AG04450 (cell line): ENCODE measurements around the gene MPRIP. TPM values are rescaled to one million over a fixed set of nuclear protein-coding genes. Genes with fewer than 3 reads are reported as not detected.

ENCODE experiments used
- CTCF ChIA-PET: fragments of 300-600, 350-600 bp; formaldehyde crosslinking; extraction: SDS; loops from one replicate; lab custom pipeline; 2022; ENCODE audit warnings: antibody characterized with exemption, inconsistent platforms; lab: Charles Lee
- POLR2A ChIA-PET: fragments of 350-600 bp; formaldehyde crosslinking; extraction: SDS; loops from one replicate; lab custom pipeline; 2021; ENCODE audit warnings: antibody characterized with exemption, inconsistent platforms; lab: Yijun Ruan, JAX
- DNase-seq: peaks from one replicate; pipeline ENCODE4 v3.0.0-alpha.2; 2011; ENCODE audit warnings: low read depth, low spot score
- H3K27ac ChIP-seq: one replicate; pipeline ENCODE4 v1.5.1; 2012; ENCODE audit warnings: low read depth, low read length, control low read depth
- H3K27me3 ChIP-seq: one replicate; pipeline ENCODE4 v1.6.0; 2012; ENCODE audit warnings: low read length; ENCODE audit not compliant: control insufficient read depth, insufficient read depth
- H3K4me3 ChIP-seq: 2 replicates; pipeline ENCODE4 v1.5.1; 2011; ENCODE audit warnings: mild to moderate bottlenecking, low read depth, low read length, control low read depth
- H3K9me3 ChIP-seq: 2 replicates; pipeline ENCODE4 v1.5.1; 2012; ENCODE audit warnings: low read length; ENCODE audit not compliant: control insufficient read depth, insufficient read depth
- CTCF ChIP-seq: IDR thresholded peaks from 2 replicates; pipeline ENCODE4 v1.5.1; 2011; ENCODE audit warnings: low read depth, low read length, control low read depth, inconsistent platforms
- polyA plus RNA-seq: library from polyadenylated mRNA; depleted of rRNA; stranded (reverse); fragments of >200 nt; gene quantifications from 2 replicates; pipeline ENCODE4 v1.2.3, GENCODE V29; 2011

Gene MPRIP
- polyA plus RNA-seq, 1 experiment = 95.0 TPM

GRCh38 chr17:17080781-17081180, 38.5 kb downstream of the MPRIP start:
- Histone ChIP-seq H3K27ac (no peak overlapping the region), H3K9me3 (no peaks in the 10 kb centered on the region), H3K27me3 (no peaks in the 10 kb centered on the region), H3K4me3 (no peak overlapping the region)
- TF ChIP-seq CTCF = no peak
- CTCF ChIA-PET = interaction anchor here (0.6 to 1.1 kb wide), 2 partner anchors 13 to 61 kb away, joined by 3 read pairs; no protein-coding TSS in a partner anchor
- POLR2A ChIA-PET = no interaction called here
- no peak for DNase-seq

GRCh38 chr17:17081304-17081940, 39.2 kb downstream of the MPRIP start:
- H3K9me3 ChIP-seq = no peaks in the 10 kb centered on the region
- no peak overlapping the region for H3K4me3 ChIP-seq
- H3K27ac ChIP-seq = no peak overlapping the region
- ChIA-PET POLR2A (no interaction called here), CTCF (interaction anchor here (0.6 to 0.7 kb wide), 2 partner anchors 13 to 181 kb away, joined by 3 to 6 read pairs; no protein-coding TSS in a partner anchor)
- H3K27me3 ChIP-seq = no peaks in the 10 kb centered on the region
- DNase-seq = no peak
- no peak for TF ChIP-seq CTCF

DNA sequence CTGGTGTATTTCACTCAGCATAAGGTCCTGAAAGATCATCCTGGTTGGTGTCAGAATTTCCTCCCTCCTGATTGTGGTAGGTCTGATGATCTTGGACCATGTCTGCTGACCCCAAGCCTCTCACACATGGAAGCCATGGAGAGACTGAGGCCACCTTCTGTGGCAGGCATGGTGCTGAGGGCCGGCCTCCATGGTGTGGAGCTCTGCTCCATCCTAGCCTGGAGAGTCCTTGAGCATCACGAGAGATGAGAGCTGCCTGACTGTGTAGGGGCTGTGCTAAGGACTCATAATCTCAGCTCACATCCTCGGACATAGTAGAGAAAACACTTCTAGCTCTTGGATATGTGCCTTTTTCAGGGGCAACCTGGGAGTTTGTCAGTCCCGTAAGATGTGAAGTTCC, 40.6 kb downstream of the MPRIP start:
- no peak overlapping the region for H3K27ac ChIP-seq
- no peak for TF ChIP-seq CTCF
- no peak for DNase-seq
- POLR2A ChIA-PET = no interaction called here
- no peak overlapping the region for H3K4me3 ChIP-seq
- CTCF ChIA-PET = no interaction called here
- H3K27me3 ChIP-seq = no peaks in the 10 kb centered on the region
- no peaks in the 10 kb centered on the region for H3K9me3 ChIP-seq

DNA sequence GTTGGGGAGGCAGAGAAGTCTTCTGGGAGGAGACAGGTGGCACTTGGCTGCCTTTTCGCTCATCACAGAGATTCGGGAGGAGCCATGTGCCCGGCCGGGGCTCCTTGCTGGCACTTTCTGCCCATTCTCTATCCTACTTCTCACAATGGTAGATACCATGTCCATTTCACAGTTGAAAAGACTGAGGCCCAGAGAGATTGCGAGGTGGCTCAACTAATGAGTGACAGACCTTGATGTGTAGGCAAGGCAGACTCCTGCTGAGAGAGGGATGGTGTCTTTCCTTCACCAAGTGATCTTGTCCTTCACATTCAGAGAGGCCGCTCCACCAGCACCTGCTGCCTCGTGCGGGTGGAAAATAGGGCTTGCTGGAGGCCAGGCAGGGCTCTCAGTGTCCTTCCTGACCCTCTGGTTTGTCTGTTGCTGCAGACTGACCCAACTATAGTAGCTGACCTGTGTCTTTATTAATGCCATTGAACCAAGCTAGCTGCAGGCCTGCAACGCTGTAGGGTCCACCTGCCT, 42.1 kb downstream of the MPRIP start:
- no peak for DNase-seq
- CTCF ChIA-PET = interaction anchor here (0.9 kb wide), 1 partner anchor 23 kb away, joined by 3 read pairs; no protein-coding TSS in a partner anchor
- H3K27ac ChIP-seq = no peak overlapping the region
- H3K27me3 ChIP-seq = no peaks in the 10 kb centered on the region
- POLR2A ChIA-PET = no interaction called here
- H3K4me3 ChIP-seq = no peak overlapping the region
- no peak for TF ChIP-seq CTCF
- H3K9me3 ChIP-seq = no peaks in the 10 kb centered on the region

- Histone ChIP-seq H3K4me3 (no peak overlapping the region), H3K9me3 (no peaks in the 10 kb centered on the region), H3K27ac (no peak overlapping the region), H3K27me3 (no peaks in the 10 kb centered on the region)
- ChIA-PET CTCF (interaction anchor here (0.9 kb wide), 1 partner anchor 22 kb away, joined by 3 read pairs; no protein-coding TSS in a partner anchor), POLR2A (no interaction called here)
- no peak for TF ChIP-seq CTCF
- DNase-seq = no peak
These were observed 42.7 kb downstream of the MPRIP start for GRCh38 chr17:17084941-17085340.
